Measurements from ENCODE around the gene TXNRD3.

Gene TXNRD3

DNA sequence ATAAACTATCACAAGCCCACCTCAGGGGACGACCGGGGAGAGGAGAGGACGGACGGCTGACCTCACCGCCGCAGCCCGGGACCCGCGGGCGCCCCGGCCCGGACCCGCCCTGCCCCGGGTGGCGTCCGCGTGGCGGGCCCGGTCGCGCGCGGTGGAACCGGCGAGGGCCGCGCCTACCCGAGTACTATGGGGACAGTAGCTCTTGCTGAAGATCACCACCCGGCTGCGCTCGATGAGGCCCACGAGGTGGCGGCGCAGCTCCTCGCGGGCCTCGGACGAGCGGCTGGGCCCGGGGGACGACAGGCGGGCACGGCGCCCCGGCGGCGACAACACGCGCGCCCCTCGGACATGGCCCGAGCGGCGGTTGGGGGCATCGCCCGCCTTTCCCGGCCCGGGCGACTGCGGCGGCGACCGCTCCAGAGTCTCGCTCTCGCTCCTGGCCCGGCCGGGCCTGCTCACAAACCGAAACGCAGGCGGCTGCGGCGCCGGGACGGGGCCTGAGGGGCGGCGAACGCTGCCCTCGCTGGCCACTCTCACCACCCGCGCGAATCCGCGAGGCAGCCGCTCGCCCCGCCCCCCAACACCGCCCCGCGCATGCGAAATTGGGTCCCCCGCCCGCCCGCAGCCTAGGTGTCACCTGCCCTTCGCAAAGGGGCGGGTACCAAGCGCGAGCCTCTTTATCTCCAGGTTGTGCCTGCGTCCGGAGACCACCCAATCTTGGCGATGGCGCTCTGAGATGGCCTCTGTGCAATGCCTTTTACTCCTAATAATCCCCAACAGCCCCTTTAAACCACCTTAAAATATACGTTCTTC lies at the start of gene TXNRD3:
Gene TXNRD3 (minus strand): TSS at position 554 of the 813 bp plus-strand sequence.
- peak; percentile 96 for DNase-seq (ENCODE audit: low spot score)

DNA sequence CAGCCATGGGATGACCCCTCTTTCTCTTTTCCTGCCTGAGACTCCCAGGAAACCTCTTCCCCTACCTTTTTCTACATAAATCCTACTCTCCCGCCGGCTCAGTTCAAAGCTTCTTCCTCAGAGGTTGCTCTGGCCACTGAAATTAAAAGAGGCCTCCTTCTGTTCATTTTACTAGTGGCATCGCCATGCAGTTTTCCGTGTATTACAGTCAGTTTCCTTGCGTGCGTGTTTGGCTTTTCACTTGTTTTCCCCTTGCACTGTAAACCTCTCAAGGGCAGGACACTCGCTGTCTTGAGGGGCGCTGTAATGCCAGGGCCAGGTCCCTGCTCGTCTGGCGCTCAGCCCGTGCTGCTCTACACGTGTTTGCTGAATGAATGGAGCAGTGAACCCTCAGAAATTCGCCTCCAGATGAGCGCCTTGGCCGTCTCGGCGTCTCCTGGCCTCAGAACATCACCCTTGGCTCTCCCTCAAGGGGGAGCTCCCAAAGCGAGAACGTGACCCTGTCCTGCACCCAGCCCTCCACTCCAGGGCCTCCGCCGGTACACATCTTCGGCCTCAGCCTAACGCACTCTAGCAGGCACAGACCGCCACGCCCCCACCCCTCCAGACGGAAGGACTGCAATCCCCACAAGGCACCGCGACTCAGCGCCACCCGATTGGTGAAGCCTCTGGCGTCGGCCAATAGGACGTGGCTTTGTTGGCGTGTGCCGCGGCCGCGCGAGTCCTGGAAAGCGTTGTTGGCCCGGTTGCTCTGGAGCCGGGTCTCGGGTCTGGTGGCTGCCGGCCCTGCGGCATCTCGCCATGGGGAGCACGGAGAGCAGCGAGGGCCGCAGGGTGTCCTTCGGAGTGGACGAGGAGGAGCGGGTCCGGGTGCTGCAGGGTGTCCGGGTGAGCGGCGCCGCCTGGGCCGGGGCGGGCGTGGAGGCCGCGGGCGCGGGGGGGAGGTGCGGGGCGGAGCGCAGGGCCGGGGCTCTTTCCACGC lies 48.9 kb upstream of the TXNRD3 start, which contains the start of gene CHCHD6:
Gene CHCHD6 (plus strand): TSS at position 729 of the 982 bp plus-strand sequence. CDS start 73 bp downstream, at position 802.
- DNase-seq (ENCODE audit: low spot score) = peak; percentile 100

DNA sequence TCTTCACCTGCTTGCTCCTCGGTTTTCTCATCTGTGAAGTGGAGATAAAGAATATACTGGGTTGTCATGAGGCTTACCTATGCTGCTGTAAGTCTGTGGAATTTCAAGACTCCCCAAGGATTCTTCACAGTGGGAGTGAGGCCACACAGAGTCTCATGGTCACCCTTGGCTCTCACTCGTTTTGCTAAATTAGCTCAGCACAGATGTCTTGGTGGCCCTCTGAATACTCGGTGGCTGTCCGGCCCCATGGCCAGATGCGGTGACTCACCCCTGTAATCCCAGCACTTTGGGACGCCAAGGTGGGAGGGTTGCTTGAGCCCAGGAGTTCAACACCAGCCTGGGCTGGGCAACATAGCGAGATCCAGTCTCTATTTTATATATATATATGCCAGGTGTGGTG lies 44.1 kb upstream of the TXNRD3 start:
- DNase-seq (ENCODE audit: low spot score) = no peak

DNA sequence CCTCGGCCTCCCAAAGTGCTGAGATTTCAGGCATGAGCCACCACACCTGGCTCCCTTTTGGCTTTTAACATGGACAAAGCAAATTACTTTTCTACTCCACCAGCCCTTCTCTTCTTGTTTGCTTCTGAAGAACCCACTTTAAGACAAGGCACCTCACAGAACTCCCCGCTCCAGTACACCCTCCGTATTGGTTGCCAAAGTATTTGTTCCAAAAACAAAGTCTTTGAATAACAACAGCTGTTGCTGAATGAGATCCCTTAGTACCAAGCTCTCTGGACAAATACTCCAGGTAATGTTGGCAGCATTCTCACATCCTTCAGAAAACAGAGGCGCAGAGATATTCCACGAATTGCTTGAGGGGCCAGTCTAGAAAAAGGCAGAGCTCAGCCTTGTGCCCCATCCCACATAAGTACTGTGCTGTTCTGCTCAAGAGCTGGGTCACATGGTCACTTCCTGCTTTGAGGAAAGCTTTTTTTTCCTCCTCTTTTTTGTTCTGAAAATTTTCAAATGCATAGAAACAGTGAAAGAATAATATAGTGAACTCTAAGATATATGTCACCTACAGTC lies 41.9 kb upstream of the TXNRD3 start:
- no peak for DNase-seq (ENCODE audit: low spot score)

DNA sequence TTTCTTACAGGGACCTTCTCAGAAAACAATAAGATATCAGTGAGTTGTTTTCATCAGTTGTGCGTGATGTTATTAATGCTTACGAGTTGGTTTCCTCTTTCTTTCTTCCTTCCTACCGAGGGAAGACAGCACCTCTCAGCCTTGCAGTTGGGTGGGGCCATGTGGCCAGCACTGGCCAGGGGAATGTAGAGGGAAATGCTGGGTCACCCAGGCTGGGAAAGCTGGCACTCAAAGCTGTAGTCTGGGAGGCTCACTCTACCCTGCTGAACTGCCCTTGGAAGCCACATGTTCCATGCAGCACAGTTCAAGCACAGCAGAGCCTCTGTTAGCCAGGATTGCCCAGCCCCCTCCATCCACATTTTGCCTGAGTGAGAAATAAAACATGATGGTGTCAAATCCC lies 39.0 kb upstream of the TXNRD3 start:
- DNase-seq (ENCODE audit: low spot score) = no peak

DNA sequence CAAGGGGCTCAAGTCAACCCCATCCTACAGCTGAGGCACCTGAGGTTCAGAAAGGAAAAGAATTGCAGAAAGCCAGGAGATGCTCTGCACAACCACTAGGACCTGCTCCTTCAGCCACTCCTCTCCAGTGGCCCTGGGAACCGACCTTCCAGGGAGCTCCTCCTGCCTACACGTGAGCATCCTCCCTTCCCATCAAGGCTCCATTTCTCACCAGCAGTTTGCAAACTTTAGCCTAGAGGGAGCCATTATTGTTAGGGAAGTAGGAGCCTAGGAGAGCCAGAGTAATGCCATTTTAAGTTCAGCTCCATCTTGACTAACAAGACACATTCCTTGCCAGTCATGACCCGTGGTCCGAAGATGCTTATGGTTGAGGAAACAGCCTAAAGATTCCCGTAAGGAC lies 37.9 kb upstream of the TXNRD3 start:
- no peak for DNase-seq (ENCODE audit: low spot score)

DNA sequence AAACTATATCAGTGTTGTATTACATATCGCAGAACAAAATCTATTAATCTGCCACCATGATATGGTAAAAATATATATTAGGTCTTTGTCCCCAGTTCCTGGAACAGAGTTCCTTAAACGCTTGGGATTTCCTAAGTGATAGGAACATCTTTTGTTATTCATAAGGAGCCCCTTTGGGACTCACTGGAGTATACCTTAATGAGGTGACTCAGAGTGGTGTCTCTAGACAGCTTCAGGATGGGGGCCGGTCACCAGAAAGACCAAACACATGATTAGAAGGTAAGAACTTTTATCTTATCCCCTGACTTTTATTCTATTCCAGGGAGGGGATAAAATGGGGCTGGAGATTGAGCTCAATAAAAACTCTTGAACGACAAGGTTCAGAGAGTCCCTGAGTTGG lies 36.8 kb upstream of the TXNRD3 start:
- DNase-seq (ENCODE audit: low spot score) = no peak

DNA sequence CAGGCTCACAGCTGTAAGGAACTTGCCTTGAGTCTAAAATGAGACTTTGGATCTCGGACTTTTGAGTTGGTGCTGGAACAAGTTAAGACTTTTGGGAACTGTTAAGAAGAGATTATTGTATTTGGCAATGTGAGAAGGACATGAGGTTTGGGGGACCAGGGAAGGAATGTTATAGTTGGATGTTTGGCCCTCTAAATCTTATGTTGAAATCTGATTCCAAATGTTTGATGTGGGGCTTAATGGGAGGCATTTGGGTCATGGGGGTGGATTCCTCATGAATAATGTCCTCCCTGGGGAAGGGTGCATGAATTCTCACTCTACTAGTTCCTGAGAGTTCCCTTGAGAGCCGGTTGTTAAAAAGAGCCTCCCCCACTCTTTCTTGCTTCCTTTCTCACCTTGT lies 30.6 kb upstream of the TXNRD3 start:
- no peak for DNase-seq (ENCODE audit: low spot score)

DNA sequence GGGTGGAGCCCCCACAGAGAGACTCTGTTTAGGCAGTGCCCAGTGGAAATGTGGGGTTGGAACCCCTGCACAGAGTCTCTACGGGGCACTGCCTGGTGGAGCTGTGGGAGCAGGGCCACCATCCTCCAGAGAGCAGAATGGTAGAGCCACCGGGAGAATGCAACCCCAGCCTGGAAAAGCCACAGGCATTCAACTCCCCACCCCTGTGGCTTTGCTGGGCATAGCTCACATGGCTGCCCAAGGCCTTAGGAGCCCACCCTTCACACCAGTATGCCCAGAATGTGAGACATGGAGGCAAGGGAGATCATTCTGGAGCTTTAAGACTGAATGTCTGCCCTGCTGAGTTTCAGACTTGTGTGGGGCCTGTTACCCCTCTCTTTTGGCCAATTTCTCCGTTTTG lies 30.1 kb upstream of the TXNRD3 start:
- no peak for DNase-seq (ENCODE audit: low spot score)

DNA sequence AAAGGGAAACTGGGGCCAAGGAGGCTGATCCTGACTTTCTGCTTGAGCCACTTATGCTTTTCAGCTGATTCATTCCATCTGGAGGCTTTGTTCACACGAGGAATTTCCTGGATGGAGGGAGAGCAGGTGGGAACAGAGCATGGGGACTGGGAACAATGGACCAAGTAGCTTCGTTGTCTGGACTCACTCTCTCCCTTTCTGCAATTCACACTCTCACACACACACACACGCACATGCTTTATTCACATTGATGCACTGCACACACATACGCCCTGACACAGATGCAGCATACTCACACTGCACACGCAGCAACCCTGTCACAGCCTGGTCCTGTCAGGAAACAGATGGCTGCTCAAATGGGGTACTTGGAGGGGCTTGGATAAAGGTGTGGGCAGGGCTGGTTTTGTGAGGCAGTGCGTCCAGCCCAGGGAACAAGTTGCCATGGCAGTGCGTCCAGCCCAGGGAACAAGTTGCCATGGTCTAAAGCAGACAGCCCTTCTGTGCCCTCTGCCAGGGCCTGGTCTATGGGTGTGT lies 29.4 kb upstream of the TXNRD3 start:
- DNase-seq (ENCODE audit: low spot score) = peak; percentile 61

DNA sequence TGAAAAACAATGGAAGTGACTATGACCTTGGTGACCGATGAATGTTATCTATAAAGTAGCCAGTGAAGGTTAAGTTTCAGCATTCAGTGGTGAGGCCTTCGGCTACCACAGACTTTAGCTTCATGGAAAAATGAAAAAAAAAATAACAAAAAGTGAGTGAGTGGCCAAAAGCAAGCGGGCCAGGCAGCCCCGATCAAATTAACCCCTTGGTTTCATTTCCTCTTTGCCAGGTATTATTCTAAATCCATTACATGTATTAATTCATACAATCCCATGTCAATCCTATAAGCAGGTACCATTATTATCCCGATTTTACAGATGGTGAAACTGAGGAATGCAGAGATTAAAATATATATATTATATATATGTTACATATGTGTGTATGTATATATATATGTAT lies 28.1 kb upstream of the TXNRD3 start:
- DNase-seq (ENCODE audit: low spot score) = no peak

DNA sequence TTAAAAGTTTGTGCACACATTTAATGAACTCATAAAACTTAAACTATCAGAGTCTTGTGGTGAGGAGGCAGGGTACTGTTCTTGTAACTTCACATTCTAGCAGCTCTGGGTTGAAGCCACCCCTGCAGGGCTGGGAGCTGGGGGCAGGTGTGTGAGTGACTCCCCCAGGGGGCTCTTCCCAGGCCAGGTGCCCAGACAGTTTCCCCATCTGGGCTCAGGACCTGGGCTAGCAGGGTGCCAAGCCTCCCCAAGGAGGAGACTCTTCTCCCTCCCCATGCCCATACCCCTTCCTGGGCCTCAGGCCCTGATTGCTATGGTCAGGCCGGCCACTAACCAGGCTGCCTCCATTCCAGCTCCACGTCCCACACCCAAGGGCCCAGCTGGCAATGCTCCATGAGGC lies 27.1 kb upstream of the TXNRD3 start:
- no peak for DNase-seq (ENCODE audit: low spot score)

DNA sequence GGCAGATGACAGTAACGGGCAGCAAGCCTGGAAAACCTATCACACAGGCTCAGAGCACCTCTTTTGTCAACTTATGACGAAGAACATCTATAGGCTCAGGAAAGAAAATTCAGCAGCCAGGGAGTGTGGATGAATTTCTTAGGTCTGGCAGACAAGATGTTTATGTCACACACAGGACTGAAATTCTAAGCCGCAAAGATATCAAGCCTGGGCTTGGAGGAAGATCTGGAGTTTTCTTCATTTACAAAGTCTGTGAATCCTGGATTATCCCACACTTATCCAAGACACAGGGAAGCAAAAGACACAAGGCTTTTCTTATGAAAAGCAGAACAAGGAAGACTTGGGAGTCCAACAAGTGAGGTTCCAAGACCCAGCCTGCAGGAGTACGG lies 25.7 kb upstream of the TXNRD3 start:
- DNase-seq (ENCODE audit: low spot score) = no peak

DNA sequence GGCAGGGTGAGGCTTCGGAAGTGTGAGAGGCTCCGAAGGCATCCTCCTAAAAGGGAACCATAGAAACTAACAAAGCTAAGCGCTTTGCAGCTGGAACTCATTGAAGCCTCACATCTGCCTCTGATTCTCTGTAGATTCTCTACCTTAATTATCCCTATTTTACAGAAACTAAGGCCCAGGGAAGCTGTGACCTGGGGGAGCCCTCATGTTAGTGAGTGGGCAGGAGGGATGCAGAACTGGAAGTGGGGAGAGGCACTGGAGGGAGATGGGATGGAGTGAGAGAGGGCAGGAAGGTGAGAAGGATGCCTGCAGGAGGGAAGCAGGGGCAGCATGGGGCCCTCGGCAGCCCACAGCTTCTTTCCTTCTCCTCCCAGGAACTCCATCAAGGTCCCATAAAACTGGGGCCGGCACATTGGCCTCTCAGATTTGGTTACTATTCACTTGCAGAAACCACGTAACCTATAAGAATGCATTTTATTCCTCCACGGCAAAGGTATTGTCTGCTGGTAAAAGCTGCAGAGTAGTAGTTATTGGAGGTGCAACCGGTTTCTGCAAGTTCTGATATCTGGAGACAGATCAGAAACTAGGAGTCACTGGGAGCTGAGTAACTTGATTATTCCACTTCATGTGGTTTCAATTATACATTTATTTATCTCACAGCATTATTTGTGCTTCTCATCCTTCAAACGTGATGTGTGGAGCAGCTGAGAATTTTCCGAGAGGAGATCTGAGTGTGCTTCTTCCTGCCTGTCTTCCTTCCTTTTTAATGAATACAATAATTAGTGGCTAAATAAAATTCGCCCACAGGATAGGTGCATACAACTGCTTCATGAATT lies 25.1 kb upstream of the TXNRD3 start:
- DNase-seq (ENCODE audit: low spot score) = no peak

DNA sequence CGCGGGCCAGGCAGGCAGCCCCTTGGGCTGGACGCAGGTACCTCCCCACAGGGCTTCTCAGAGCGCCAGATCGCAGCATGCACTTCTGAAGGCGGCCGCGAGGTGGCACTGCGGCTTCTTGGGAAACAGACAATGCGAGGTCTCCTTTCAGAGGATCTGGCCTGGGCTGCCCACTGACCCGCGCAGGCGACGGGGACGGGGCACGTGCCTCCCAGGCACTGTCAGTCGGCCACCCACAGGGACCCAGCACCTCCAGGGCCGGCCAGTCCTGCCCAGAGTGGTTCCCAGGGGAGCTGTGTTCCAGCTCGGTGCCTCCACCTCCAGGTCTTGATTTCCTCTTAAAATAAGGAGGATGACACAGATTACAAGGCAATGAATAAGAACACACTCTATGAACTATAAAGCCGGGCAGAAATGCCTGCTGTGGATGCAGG lies 24.4 kb upstream of the TXNRD3 start:
- peak; percentile 90 for DNase-seq (ENCODE audit: low spot score)

DNA sequence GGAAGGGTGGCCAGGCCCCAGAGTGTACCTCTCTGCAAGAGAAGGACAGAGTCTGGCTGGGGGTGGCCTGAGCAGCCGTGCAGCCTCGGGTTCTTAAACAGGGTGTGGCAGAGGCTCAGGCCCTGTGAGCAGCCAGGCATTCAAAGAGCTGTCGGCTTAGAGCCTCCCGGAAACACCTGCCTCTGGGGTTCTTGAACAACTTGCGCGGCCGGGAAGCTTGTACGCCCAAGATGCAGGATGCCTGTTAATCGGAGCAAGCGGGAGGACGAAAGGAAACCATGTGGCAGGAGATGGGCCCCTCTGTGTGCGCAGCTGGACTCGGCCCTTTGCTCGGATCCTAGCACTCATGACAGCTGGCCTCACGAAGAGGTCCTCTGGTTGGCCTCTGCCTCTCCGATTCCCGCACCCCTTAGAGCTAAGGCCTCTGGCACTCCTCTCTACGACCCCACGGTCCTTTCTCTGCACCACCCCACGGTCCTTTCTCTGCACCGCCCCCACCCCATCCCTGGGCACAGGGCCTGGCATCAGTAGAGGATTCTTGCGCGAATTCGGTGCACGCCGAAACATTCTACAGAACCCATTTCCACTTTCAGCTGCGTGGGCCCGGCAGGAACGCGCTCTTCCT lies 23.9 kb upstream of the TXNRD3 start:
- no peak for DNase-seq (ENCODE audit: low spot score)

DNA sequence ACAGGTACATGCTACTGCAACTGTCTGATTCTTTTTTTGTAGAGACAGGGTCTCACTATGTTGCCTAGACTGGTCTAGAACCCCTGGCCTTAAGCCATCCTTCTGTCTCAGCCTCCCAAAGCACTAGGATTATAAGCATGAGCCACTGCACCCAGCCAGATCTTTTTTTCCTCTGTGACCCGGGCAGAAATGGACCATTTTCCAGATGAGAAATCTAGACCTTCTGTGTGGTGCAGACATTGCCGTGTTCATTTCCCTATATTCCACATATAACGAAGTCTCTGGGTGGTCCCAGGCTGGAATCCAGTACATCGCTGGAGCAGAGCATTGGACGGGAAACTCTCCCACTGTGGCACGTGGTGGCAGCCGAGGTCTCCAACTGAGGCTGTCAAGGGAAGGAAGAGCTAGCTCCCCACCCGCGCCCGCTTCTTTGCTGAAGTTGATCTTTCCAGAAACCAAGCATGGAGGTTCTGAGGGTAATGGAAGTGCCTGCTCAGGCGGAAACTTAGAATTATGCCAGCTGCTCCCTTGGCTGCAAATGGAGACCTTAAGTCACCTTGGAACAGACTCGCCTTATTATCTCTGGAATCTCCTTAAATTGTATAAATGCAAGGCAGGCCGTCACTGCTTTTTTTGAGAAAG lies 23.1 kb upstream of the TXNRD3 start:
- DNase-seq (ENCODE audit: low spot score) = no peak

DNA sequence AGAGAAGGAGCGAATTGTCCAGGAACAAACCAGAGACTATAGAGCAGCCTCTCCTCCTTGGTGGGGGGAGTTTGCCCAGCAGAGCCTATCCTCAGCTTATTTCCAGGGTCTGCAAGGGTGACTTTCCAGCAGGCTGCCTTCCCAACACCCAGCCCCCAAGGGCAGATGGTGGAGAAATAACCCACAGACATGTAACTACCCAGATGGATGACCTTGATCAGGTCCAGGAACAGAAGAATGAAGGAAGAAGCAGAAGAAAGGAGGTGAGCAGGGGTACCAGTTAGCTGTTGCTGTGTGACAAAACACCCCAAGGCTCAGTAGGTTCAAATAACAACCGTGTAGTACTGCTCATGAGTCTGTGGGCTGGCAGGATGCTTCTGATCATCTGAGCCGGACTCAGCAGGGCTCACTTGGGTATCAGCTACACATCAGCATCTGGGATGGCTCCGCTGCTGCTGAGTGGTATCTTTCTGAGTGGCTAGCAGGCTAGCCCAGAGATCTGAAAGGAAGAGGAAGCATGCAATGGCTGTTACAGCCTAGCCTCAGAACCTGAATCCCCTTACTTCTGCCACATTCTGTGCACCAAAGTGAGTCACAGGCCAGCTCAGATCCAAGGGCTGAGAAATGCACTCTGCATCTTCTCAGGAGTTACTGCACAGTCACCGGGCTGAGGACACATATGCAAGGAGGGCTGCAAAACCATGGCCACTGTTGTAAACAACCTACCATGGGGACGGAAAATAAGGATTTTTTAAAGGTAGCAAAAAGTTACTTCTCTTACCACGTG lies 22.2 kb upstream of the TXNRD3 start:
- no peak for DNase-seq (ENCODE audit: low spot score)

DNA sequence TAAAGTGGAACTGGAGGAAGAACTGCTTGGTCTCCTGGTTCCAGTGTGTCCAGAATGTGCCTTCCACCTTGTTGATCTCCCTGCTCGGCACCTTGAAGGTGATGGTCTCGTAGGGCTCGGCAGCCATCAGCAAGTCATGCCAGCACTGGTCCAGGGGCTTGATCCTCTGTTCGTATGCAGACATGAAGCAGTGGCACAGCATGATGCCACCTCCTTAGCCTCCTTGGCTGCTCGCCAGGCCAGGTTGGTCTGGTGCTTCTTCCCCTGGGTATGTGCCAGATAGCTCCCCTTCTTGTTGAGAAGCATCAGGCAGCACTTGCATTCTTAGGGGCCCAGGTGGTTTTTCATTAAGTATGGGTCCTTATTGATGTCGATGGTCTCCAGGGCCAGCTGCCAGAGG lies 17.8 kb upstream of the TXNRD3 start:
- no peak for DNase-seq (ENCODE audit: low spot score)

DNA sequence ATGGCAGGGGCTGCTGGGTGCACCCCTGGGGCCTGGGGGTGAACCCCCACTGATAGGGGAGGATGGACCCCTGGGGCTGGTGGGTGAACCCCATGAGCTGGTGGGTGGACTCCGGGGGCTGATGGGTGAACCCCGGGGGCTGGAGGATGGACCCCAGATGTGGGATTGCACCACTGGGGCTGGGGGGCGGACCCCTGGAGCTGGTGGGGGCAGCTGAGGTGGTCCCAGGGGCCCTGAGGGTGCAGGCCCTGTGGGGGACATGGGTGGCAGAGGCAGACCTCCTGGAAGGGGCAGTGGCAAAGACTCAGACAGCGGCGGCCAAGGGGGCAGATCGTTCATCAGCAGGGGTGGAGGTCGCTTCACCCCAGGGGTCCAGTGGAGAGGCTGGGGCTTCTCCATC lies 17.4 kb upstream of the TXNRD3 start:
- DNase-seq (ENCODE audit: low spot score) = no peak
